Endothelial cell of umbilical vein (primary cell): Measurements from ENCODE around the gene SLC30A7.

Source experiments
- EZH2 ChIP-seq: IDR thresholded peaks from 2 replicates; pipeline ENCODE4 v1.6.1; 2012; ENCODE audit warnings: borderline replicate concordance, low read depth, mild to moderate bottlenecking, moderate library complexity, low read length, inconsistent platforms; ENCODE audit not compliant: severe bottlenecking
- FOS ChIP-seq: IDR thresholded peaks from 2 replicates; pipeline ENCODE4 v1.6.1; 2011; ENCODE audit warnings: mild to moderate bottlenecking, low read length, moderate library complexity, borderline replicate concordance; ENCODE audit not compliant: insufficient read depth
- GATA2 ChIP-seq: IDR thresholded peaks from 2 replicates; pipeline ENCODE4 v1.7.0; 2011; ENCODE audit warnings: low read depth, mild to moderate bottlenecking, moderate library complexity, mixed read lengths, low read length; ENCODE audit not compliant: insufficient read length, insufficient read depth
- JUN ChIP-seq: IDR thresholded peaks from 2 replicates; pipeline ENCODE4 v1.6.1; 2011; ENCODE audit warnings: borderline replicate concordance, low read depth; ENCODE audit not compliant: insufficient read length, insufficient read depth
- MYC ChIP-seq: IDR thresholded peaks from one replicate; pipeline ENCODE4 v1.6.1; 2011; ENCODE audit warnings: mild to moderate bottlenecking, low read depth, low read length
- POLR2A ChIP-seq: IDR thresholded peaks from 2 replicates; pipeline ENCODE4 v1.6.1; 2012; ENCODE audit warnings: low read depth, mild to moderate bottlenecking, control low read depth, low read length
- POLR2AphosphoS5 ChIP-seq: IDR thresholded peaks from 2 replicates; pipeline ENCODE4 v1.6.1; 2012; ENCODE audit warnings: low read depth, mild to moderate bottlenecking, control low read depth, low read length, moderate library complexity; ENCODE audit not compliant: insufficient read depth
- TF ChIP-seq, protein P1 (sequence below): IDR thresholded peaks from 2 replicates; pipeline ENCODE4 v1.6.1; 2011; ENCODE audit not compliant: insufficient read depth, insufficient read length
- TF ChIP-seq, protein P2 (sequence below), 2 donors: IDR thresholded peaks; 1 replicate in 1 of 2; 2 replicates in 1 of 2; pipeline ENCODE4 v1.5.1; 2011; ENCODE audit warnings: low read length in 2 of 2, mild to moderate bottlenecking in 2 of 2, moderate library complexity in 2 of 2, control low read depth in 1 of 2, inconsistent platforms in 1 of 2, low read depth in 1 of 2; ENCODE audit not compliant: insufficient read depth in 1 of 2; ENCODE audit errors: extremely low read depth in 1 of 2

DNA sequence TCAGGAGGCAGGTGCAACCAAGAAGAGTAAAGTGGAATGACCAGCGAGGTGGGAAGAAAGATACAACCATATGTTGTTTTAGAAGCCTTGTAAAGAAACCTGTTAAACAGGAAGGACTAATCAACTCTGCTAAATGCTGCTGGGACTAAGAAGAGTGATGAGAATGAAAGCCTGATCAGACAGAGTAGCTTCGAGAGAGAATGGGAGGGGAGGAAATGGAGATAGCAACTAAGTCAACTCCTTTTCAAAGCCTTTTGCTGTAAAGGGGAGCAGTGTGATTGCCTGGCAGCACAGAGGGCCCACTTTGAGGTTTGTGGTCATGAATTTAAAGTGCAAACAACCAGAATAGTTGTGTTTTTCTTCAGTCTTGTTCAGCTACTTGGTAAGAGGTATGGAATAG is 31.4 kb downstream of the SLC30A7 start:
- TF ChIP-seq, protein P1, sequence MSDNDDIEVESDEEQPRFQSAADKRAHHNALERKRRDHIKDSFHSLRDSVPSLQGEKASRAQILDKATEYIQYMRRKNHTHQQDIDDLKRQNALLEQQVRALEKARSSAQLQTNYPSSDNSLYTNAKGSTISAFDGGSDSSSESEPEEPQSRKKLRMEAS, result no peak
- TF ChIP-seq POLR2AphosphoS5 (no peak), POLR2A (no peak), GATA2 (no peak), MYC (no peak), EZH2 (no peak), JUN (no peak), FOS (no peak)
- TF ChIP-seq, protein P2, sequence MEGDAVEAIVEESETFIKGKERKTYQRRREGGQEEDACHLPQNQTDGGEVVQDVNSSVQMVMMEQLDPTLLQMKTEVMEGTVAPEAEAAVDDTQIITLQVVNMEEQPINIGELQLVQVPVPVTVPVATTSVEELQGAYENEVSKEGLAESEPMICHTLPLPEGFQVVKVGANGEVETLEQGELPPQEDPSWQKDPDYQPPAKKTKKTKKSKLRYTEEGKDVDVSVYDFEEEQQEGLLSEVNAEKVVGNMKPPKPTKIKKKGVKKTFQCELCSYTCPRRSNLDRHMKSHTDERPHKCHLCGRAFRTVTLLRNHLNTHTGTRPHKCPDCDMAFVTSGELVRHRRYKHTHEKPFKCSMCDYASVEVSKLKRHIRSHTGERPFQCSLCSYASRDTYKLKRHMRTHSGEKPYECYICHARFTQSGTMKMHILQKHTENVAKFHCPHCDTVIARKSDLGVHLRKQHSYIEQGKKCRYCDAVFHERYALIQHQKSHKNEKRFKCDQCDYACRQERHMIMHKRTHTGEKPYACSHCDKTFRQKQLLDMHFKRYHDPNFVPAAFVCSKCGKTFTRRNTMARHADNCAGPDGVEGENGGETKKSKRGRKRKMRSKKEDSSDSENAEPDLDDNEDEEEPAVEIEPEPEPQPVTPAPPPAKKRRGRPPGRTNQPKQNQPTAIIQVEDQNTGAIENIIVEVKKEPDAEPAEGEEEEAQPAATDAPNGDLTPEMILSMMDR (IDR thresholded peaks at IDR 0.05; ENCODE audit: extremely low read depth in 1 of 2, insufficient read depth in 1 of 2, low read depth in 1 of 2, low read length in 2 of 2), result no peak
